ENCODE measurements around the gene LUZP2.

DNA sequence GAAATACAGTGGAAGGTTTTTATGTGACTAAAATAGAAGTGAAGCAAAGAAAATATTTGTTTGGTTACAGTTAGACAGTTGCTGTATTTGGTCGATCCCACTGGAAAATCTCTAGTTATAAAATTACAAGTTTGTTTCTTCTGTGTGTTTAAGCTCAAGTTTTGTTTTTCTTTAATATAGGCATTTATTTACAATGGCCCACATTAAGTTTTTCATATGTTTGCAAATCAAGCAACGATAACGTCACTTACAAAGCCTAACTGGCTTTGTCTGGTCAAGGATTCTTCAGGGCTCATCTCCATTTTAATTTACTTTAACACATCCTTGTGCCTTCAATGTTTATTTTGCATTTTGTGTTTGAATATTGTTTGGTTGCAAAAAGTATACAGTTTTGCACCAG, 270.6 kb downstream of the LUZP2 start:
- TF ChIP-seq, protein P1, sequence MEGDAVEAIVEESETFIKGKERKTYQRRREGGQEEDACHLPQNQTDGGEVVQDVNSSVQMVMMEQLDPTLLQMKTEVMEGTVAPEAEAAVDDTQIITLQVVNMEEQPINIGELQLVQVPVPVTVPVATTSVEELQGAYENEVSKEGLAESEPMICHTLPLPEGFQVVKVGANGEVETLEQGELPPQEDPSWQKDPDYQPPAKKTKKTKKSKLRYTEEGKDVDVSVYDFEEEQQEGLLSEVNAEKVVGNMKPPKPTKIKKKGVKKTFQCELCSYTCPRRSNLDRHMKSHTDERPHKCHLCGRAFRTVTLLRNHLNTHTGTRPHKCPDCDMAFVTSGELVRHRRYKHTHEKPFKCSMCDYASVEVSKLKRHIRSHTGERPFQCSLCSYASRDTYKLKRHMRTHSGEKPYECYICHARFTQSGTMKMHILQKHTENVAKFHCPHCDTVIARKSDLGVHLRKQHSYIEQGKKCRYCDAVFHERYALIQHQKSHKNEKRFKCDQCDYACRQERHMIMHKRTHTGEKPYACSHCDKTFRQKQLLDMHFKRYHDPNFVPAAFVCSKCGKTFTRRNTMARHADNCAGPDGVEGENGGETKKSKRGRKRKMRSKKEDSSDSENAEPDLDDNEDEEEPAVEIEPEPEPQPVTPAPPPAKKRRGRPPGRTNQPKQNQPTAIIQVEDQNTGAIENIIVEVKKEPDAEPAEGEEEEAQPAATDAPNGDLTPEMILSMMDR (IDR thresholded peaks at IDR 0.05) = no peak
- no peak for TF ChIP-seq POLR2A (IDR thresholded peaks at IDR 0.05)
